Ectodermal cell (in vitro differentiated cells): ENCODE results near the gene ACIN1.
"Not testable (repeated sequence)": the region's sequence is repeated elsewhere in the genome, so short reads cannot be mapped to it uniquely, and the experiment has no call there.

Experiments
- H3K27ac ChIP-seq: 2 replicates; pipeline ENCODE4 v1.7.0; 2013; ENCODE audit warnings: mild to moderate bottlenecking, low read depth, low read length; ENCODE audit not compliant: insufficient read depth, poor library complexity, severe bottlenecking
- H3K27me3 ChIP-seq: 2 replicates; pipeline ENCODE4 v1.7.0; 2013; ENCODE audit warnings: mild to moderate bottlenecking, low read length; ENCODE audit not compliant: insufficient read depth, control insufficient read depth, poor library complexity, severe bottlenecking
- H3K36me3 ChIP-seq: one replicate; pipeline ENCODE4 v1.7.0; 2013; ENCODE audit warnings: low read length; ENCODE audit not compliant: control insufficient read depth, insufficient read depth
- H3K4me1 ChIP-seq: one replicate; pipeline ENCODE4 v1.7.0; 2013; ENCODE audit warnings: low read length; ENCODE audit not compliant: control insufficient read depth, insufficient read depth
- H3K4me3 ChIP-seq: 2 replicates; pipeline ENCODE4 v1.7.0; 2013; ENCODE audit warnings: low read depth, low read length, control low read depth; ENCODE audit not compliant: insufficient read depth
- H3K9me3 ChIP-seq: 2 replicates; pipeline ENCODE4 v1.7.0; 2013; ENCODE audit warnings: mild to moderate bottlenecking, low read length, moderate library complexity; ENCODE audit not compliant: control insufficient read depth
- WGBS, 2 experiments: methylation state at CpG; one replicate each; pipeline ENCODE4 v1.1.7; 2013; ENCODE audit warnings: missing lambda C conversion rate in 2 of 2; 5-methylcytosine and 5-hydroxymethylcytosine counted together

ACIN1 gene

GRCh38 chr14:23114669-23115038 lies 19.7 kb upstream of the ACIN1 start:
- Histone ChIP-seq H3K9me3 (no peaks in the 10 kb centered on the region), H3K27me3 (no peaks in the 10 kb centered on the region), H3K4me3 (no peak overlapping the region), H3K36me3 (no peaks in the 10 kb centered on the region), H3K4me1 (peaks cover 18% of the 10 kb centered on the region), H3K27ac (no peak overlapping the region)
- WGBS, 2 experiments = 67 to 86% methylated on average over 4 of the region's 4 CpGs

- 75 to 80% methylated on average over 5 of the region's 5 CpGs for WGBS, 2 experiments
- H3K36me3 ChIP-seq = no peaks in the 10 kb centered on the region
- no peaks in the 10 kb centered on the region for H3K9me3 ChIP-seq
- H3K27me3 ChIP-seq = no peaks in the 10 kb centered on the region
- H3K27ac ChIP-seq = no peak overlapping the region
- H3K4me1 ChIP-seq = peaks cover 16% of the 10 kb centered on the region
- no peak overlapping the region for H3K4me3 ChIP-seq
Measured at GRCh38 chr14:23114120-23114458, 19.2 kb upstream of the ACIN1 start.

GRCh38 chr14:23113431-23114119 lies 18.6 kb upstream of the ACIN1 start:
- 48 to 53% methylated on average over 7 to 10 of the region's 10 CpGs for WGBS, 2 experiments
- H3K9me3 ChIP-seq = no peaks in the 10 kb centered on the region
- no peaks in the 10 kb centered on the region for H3K27me3 ChIP-seq
- peaks cover 16% of the 10 kb centered on the region for H3K4me1 ChIP-seq
- H3K27ac ChIP-seq = no peak overlapping the region
- H3K4me3 ChIP-seq = no peak overlapping the region
- H3K36me3 ChIP-seq = no peaks in the 10 kb centered on the region

DNA sequence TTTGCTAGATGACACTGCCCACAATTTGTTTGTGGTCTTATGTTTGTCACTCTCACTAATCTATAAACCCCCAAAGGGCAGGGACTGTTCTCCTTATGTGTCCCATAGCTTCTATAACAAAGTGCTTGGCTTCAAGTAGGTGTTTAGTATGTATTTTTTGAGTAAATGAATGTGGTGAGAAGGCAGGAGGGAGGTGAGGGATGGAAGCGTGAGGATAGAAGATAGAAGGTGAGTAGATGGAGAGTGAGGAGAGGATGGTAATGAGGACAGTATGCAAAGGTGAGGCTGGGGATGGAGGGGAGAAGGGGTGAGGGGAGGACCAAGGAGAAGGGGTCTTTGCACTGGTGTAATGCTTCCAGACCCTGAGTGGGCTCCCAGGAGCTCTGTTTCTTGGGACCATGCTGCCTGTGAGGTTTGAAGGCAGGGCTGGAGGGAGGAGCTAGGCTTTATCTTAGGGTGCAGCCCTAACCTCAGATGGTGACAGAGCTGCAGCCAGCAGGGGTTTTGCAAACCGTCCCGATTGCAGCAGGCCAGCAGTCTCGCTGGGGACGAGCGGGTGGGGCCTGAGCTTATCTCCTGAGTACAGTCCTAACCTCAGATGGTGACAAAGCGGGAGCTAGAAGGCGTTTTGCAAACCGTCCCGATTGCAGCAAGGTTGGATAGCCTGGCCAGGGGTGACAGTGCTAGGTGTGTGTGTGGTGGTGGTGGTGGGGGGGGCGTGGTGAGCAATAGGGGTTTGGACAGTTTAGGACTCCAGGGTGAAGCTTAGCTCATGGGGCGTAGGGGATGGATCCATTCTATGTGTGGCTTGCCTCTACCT lies 17.6 kb upstream of the ACIN1 start:
- H3K27me3 ChIP-seq = no peaks in the 10 kb centered on the region
- H3K9me3 ChIP-seq = no peaks in the 10 kb centered on the region
- H3K4me3 ChIP-seq = no peak overlapping the region
- peaks cover 16% of the 10 kb centered on the region for H3K4me1 ChIP-seq
- WGBS, 2 experiments = 64 to 67% methylated on average over 12 of the region's 12 CpGs
- no peaks in the 10 kb centered on the region for H3K36me3 ChIP-seq
- H3K27ac ChIP-seq = no peak overlapping the region

- Histone ChIP-seq H3K27ac (no peak overlapping the region), H3K27me3 (no peaks in the 10 kb centered on the region), H3K36me3 (no peaks in the 10 kb centered on the region), H3K4me3 (no peak overlapping the region), H3K9me3 (no peaks in the 10 kb centered on the region), H3K4me1 (peaks cover 16% of the 10 kb centered on the region)
- WGBS, 2 experiments = 82 to 84% methylated on average over 5 of the region's 5 CpGs
Measured at GRCh38 chr14:23110579-23111365, 15.8 kb upstream of the ACIN1 start.

- H3K9me3 ChIP-seq = no peaks in the 10 kb centered on the region
- no peak overlapping the region for H3K4me3 ChIP-seq
- H3K4me1 ChIP-seq = peaks cover 16% of the 10 kb centered on the region
- no peaks in the 10 kb centered on the region for H3K27me3 ChIP-seq
- 100% methylated on average over 1 of the region's 1 CpG; no CpG with 5 or more reads in 1 of the 2 experiments for WGBS, 2 experiments
- no peak overlapping the region for H3K27ac ChIP-seq
- H3K36me3 ChIP-seq = no peaks in the 10 kb centered on the region
Measured at GRCh38 chr14:23109769-23110168, 14.8 kb upstream of the ACIN1 start.

GRCh38 chr14:23108169-23108568 lies 13.2 kb upstream of the ACIN1 start:
- WGBS, 2 experiments = 93 to 95% methylated on average over 21 of the region's 24 CpGs
- peaks cover 12% of the 10 kb centered on the region for H3K4me1 ChIP-seq
- H3K36me3 ChIP-seq, H3K27ac ChIP-seq, H3K4me3 ChIP-seq, H3K27me3 ChIP-seq, H3K9me3 ChIP-seq: not testable (repeated sequence)

GRCh38 chr14:23107620-23108019 lies 12.7 kb upstream of the ACIN1 start:
- H3K36me3 ChIP-seq, H3K27ac ChIP-seq, H3K4me1 ChIP-seq, H3K4me3 ChIP-seq, H3K9me3 ChIP-seq, H3K27me3 ChIP-seq: not testable (repeated sequence)
- 97% methylated on average over 2 of the region's 5 CpGs; no CpG with 5 or more reads in 1 of the 2 experiments for WGBS, 2 experiments

GRCh38 chr14:23106747-23107045 lies 11.8 kb upstream of the ACIN1 start:
- Histone ChIP-seq H3K36me3 (no peaks in the 10 kb centered on the region), H3K27me3 (no peaks in the 10 kb centered on the region), H3K4me3 (no peak overlapping the region), H3K9me3 (no peaks in the 10 kb centered on the region), H3K4me1 (peaks cover 4% of the 10 kb centered on the region), H3K27ac (no peak overlapping the region)

DNA sequence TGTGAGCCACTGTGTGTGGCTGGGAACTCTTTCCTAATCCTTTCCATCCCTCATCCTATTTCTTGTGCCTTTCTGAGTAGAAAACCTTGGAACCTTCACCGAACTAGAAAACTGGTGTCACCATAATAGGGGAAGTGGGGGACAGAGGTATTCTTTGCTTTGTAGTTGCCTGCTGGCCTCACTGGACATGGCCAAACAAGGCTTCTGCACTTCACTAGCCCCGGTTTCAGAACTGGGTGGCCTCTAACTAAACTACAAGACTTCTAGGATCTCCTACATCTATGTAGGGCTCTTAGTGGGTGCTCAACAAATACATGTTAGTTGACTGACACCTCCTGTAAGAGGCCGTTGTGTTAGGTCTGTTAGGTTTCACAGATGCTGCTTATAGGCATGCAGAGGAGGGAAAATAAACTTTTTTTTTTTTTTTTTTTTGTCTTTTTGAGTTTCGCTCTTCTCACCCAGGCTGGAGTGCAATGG lies 10.4 kb upstream of the ACIN1 start:
- Histone ChIP-seq H3K27me3 (no peaks in the 10 kb centered on the region), H3K36me3 (no peaks in the 10 kb centered on the region), H3K4me3 (no peak overlapping the region), H3K4me1 (peaks cover 4% of the 10 kb centered on the region), H3K9me3 (no peaks in the 10 kb centered on the region), H3K27ac (no peak overlapping the region)
- 80 to 86% methylated on average over 4 of the region's 4 CpGs for WGBS, 2 experiments
